IPS-NIHi7 (cell line): ENCODE results near the gene MTHFS.
"Not testable (repeated sequence)": the region's sequence is repeated elsewhere in the genome, so short reads cannot be mapped to it uniquely, and the experiment has no call there.

Source experiments
- DNase-seq: peaks from one replicate; pipeline ENCODE4 v3.0.0; 2012; ENCODE audit warnings: mixed read lengths; ENCODE audit errors: extremely low spot score

The MTHFS gene

GRCh38 chr15:79896634-79897379 is at the start of gene MTHFS:
TSS of gene MTHFS (minus strand) at chr15:79897014. CDS start at chr15:79896988, 26 bp downstream.
- peak; percentile 89 for DNase-seq

- DNase-seq: no peak
These were observed 47.8 kb upstream of the MTHFS start for GRCh38 chr15:79944622-79945021.

- no peak for DNase-seq
These were observed 47.0 kb upstream of the MTHFS start for GRCh38 chr15:79943820-79944219.

GRCh38 chr15:79942741-79943481 is 46.1 kb upstream of the MTHFS start:
- no peak for DNase-seq

- no peak for DNase-seq
These were observed 42.6 kb upstream of the MTHFS start for GRCh38 chr15:79939399-79939798.

- no peak for DNase-seq
These were observed 41.3 kb upstream of the MTHFS start for GRCh38 chr15:79938143-79938542.

GRCh38 chr15:79935556-79936201 is 38.9 kb upstream of the MTHFS start:
- DNase-seq: not testable (repeated sequence)

- DNase-seq: no peak
These were observed 36.4 kb upstream of the MTHFS start for GRCh38 chr15:79933231-79933630.

- DNase-seq: no peak
These were observed 35.6 kb upstream of the MTHFS start for GRCh38 chr15:79932447-79932846.

- no peak for DNase-seq
These were observed 33.7 kb upstream of the MTHFS start for GRCh38 chr15:79930516-79930915.

GRCh38 chr15:79929412-79929811 is 32.6 kb upstream of the MTHFS start:
- DNase-seq: no peak

- not testable (repeated sequence) for DNase-seq
These were observed 29.3 kb upstream of the MTHFS start for GRCh38 chr15:79926116-79926515.

GRCh38 chr15:79924379-79924778 is 27.6 kb upstream of the MTHFS start:
- DNase-seq: no peak

GRCh38 chr15:79923515-79924169 is 26.8 kb upstream of the MTHFS start:
- DNase-seq: peak; percentile 99

GRCh38 chr15:79923079-79923514 is 26.3 kb upstream of the MTHFS start:
- DNase-seq: peak; percentile 79

GRCh38 chr15:79922512-79923078 is 25.8 kb upstream of the MTHFS start:
- DNase-seq: no peak

GRCh38 chr15:79919749-79920511 is 23.1 kb upstream of the MTHFS start:
- no peak for DNase-seq

- DNase-seq: no peak
These were observed 22.4 kb upstream of the MTHFS start for GRCh38 chr15:79919090-79919748.

- DNase-seq: no peak
These were observed 21.5 kb upstream of the MTHFS start for GRCh38 chr15:79918278-79918677.

GRCh38 chr15:79916502-79917132 is 19.8 kb upstream of the MTHFS start:
- no peak for DNase-seq
